ENCODE data around the gene U2AF2.

The U2AF2 gene

GRCh38 chr19:55661826-55662225 is 7.0 kb downstream of the U2AF2 start:
- no peak overlapping the region for H3K4me3 ChIP-seq (ENCODE audit: low read depth, low read length)

GRCh38 chr19:55663846-55664536 is 9.2 kb downstream of the U2AF2 start:
- no peak overlapping the region for H3K4me3 ChIP-seq (ENCODE audit: low read depth, low read length)
- TF ChIP-seq CTCF (IDR thresholded peaks at IDR 0.05; ENCODE audit: low read depth, low read length), result no peak

More at GRCh38 chr19:55661826-55662225, 7.0 kb downstream of the U2AF2 start:
- no peak for TF ChIP-seq CTCF (IDR thresholded peaks at IDR 0.05; ENCODE audit: low read depth, low read length)

- no peak for TF ChIP-seq CTCF (IDR thresholded peaks at IDR 0.05; ENCODE audit: low read depth, low read length)
- H3K4me3 ChIP-seq (ENCODE audit: low read depth, low read length), result no peak overlapping the region
Observed at GRCh38 chr19:55666343-55667005, 11.6 kb downstream of the U2AF2 start.

GRCh38 chr19:55667006-55667381 is 12.2 kb downstream of the U2AF2 start:
- no peak for TF ChIP-seq CTCF (IDR thresholded peaks at IDR 0.05; ENCODE audit: low read depth, low read length)
- H3K4me3 ChIP-seq (ENCODE audit: low read depth, low read length), result no peak overlapping the region

GRCh38 chr19:55667511-55667910 is 12.7 kb downstream of the U2AF2 start:
- H3K4me3 ChIP-seq (ENCODE audit: low read depth, low read length), result no peak overlapping the region
- TF ChIP-seq CTCF (IDR thresholded peaks at IDR 0.05; ENCODE audit: low read depth, low read length), result no peak

- no peak for TF ChIP-seq CTCF (IDR thresholded peaks at IDR 0.05; ENCODE audit: low read depth, low read length)
- no peak overlapping the region for H3K4me3 ChIP-seq (ENCODE audit: low read depth, low read length)
Observed at GRCh38 chr19:55667958-55668357, 13.1 kb downstream of the U2AF2 start.

- H3K4me3 ChIP-seq (ENCODE audit: low read depth, low read length), result no peak overlapping the region
- no peak for TF ChIP-seq CTCF (IDR thresholded peaks at IDR 0.05; ENCODE audit: low read depth, low read length)
Observed at GRCh38 chr19:55668603-55669348, 13.9 kb downstream of the U2AF2 start.
